ENCODE data around the gene CBARP. TPM values are rescaled to one million over a fixed set of nuclear protein-coding genes. Genes with fewer than 3 reads are reported as not detected.

The CBARP gene
- total and polyA plus RNA-seq, 2 of the 4 experiments (the other 2 are of a cell fraction), result 0.18 to 3.9 TPM

DNA sequence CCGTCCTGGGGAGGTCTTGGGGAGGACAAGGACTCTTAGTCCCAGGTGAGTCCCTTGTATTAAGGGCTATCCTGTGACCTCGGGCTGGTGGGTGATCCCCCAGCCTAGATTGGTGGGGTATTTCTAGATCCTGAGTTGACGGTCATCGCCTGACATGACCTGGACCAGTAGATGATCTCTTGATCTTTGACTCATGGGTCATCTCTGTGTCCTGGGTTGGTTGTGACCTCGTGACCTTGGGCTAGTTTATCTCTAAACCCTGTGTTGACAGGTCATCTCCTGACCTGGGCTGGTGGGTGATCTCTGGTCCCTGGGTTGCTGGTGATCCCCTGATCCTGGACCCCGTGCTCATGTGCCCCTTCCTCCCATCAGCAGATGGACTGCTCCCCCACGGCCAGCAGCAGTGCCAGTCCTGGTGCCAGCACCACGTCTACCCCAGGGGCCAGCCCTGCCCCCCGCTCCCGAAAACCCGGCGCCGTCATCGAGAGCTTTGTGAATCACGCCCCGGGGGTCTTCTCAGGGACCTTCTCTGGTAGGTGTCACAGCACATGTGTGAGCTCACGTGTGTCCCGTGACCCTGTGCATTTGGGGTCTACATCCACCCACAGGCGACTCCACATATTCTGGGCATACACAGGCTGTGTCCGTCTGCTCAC, 16.9 kb upstream of the CBARP start:
- dilution Hi-C loops (cut with HindIII; ENCODE audit: low sequenced_read_pairs, unreplicated experiment) (no loop called here), in situ Hi-C loops (cut with MboI; ENCODE audit: low sequenced_read_pairs) (no loop called here), intact Hi-C loops (cut with micrococcal nuclease) (no loop called here)
- peak overlapping the region; percentile 11; the same call in 1 of the 3 replicates for H2BK15ac ChIP-seq (ENCODE audit: low read depth, low read length)
- peak overlapping the region; percentile 84 for H3K4ac ChIP-seq (ENCODE audit: low read depth, low read length)
- H2AFZ ChIP-seq (replicated peaks; ENCODE audit: low read length, poor library complexity), result peak overlapping the region; percentile 46
- peak overlapping the region; percentile 52; the same call in 1 of the 2 replicates for H3K4me2 ChIP-seq (ENCODE audit: low read depth, low read length)
- peaks cover 0 to 46% of the 10 kb centered on the region in 2 experiments; a peak in 2 of 4 replicates for H3K79me1 ChIP-seq (ENCODE audit: low read depth in 1 of 2, low read length in 2 of 2)
- peaks cover 35% of the 10 kb centered on the region for H3K4me1 ChIP-seq (ENCODE audit: control insufficient read depth, insufficient read depth, low read length)
- ChIA-PET POLR2A (ENCODE audit: unreplicated experiment) (interaction anchor here (1.6 kb wide), 1 partner anchor 12 kb away, joined by 24 read pairs; no protein-coding TSS in a partner anchor), CTCF (interaction anchor here (1.6 to 2.0 kb wide), 2 partner anchors 10 to 12 kb away, joined by 5 to 7 read pairs; no protein-coding TSS in a partner anchor)
- H3K36me3 ChIP-seq (ENCODE audit: control insufficient read depth, insufficient read depth, low read length), result peaks cover 73% of the 10 kb centered on the region
- peak overlapping the region; percentile 99 for H2BK5ac ChIP-seq (ENCODE audit: low read depth, low read length, poor library complexity, severe bottlenecking)
- peak overlapping the region; percentile 47 for H2AK5ac ChIP-seq (ENCODE audit: low read depth, low read length)
- H4K5ac ChIP-seq (ENCODE audit: low read depth, low read length), result peak overlapping the region; percentile 27
- peak overlapping the region; percentile 82 for H4K91ac ChIP-seq (ENCODE audit: insufficient read depth, low read depth, low read length)
- H2AK9ac ChIP-seq (replicated peaks; ENCODE audit: low read depth, low read length, poor library complexity), result peak overlapping the region; percentile 99
- peak overlapping the region; percentile 64 for H2BK120ac ChIP-seq (ENCODE audit: low read depth, low read length)
- peaks cover 94% of the 10 kb centered on the region for H4K20me1 ChIP-seq (ENCODE audit: insufficient read depth, low read length)
- ATAC-seq (ENCODE audit: low read depth) (no peak), DNase-seq (no peak)
- peak overlapping the region; percentile 39; the same call in 1 of the 2 replicates for H3K56ac ChIP-seq (ENCODE audit: extremely low read depth, insufficient read depth, low read length)
- H3K9ac ChIP-seq (ENCODE audit: low read depth, low read length), result peak overlapping the region; percentile 38; the same call in 1 of the 2 replicates
- peak overlapping the region; percentile 65; the same call in 1 of the 2 replicates for H3K18ac ChIP-seq (ENCODE audit: low read depth, low read length)
- peak overlapping the region; percentile 85; the same call in 1 of the 2 replicates for H3K14ac ChIP-seq (replicated peaks; ENCODE audit: low read depth, low read length)
- peak overlapping the region; percentile 63 to 72; a peak in 3 of 4 replicates for H4K8ac ChIP-seq (ENCODE audit: low read depth in 2 of 2, low read length in 2 of 2)
- no peaks in the 10 kb centered on the region for H3K27me3 ChIP-seq (ENCODE audit: control insufficient read depth, insufficient read depth, low read length)
- H3K9me3 ChIP-seq (ENCODE audit: control insufficient read depth, insufficient read depth, low read length), result no peaks in the 10 kb centered on the region
- H3K4me3 ChIP-seq (ENCODE audit: insufficient read depth, low read depth, low read length), result no peak overlapping the region
- no TSS peak for BruUV-seq (replicated peaks)
- peak overlapping the region; percentile 66 for H3K23ac ChIP-seq (ENCODE audit: low read depth, low read length)
- 0 out of 2 replicates have a peak overlapping the region, but pooled peaks have one; percentile 20 for H2BK20ac ChIP-seq (ENCODE audit: low read depth, low read length)
- WGBS, 2 experiments (ENCODE audit: extremely low coverage in 2 of 2, insufficient read length in 1 of 2), result 90% methylated on average over 20 of the region's 20 CpGs; no CpG with 5 or more reads in 1 of the 2 experiments
- H3K27ac ChIP-seq (ENCODE audit: insufficient read depth, low read length), result peak overlapping the region; percentile 99
- H3K9me1 ChIP-seq (ENCODE audit: insufficient read depth, low read length), result no peaks in the 10 kb centered on the region
- no peak for TF ChIP-seq MAFK (IDR thresholded peaks at IDR 0.05; ENCODE audit: low read depth, low read length)
- TF ChIP-seq RAD21 (IDR thresholded peaks at IDR 0.05; ENCODE audit: low read length), result no peak
- TF ChIP-seq RCOR1 (IDR thresholded peaks at IDR 0.05; ENCODE audit: insufficient replicate concordance, low read length), result no peak
- TF ChIP-seq MXI1 (IDR thresholded peaks at IDR 0.05; ENCODE audit: borderline replicate concordance, low read depth, low read length), result no peak
- TF ChIP-seq POLR2A (IDR thresholded peaks at IDR 0.05; ENCODE audit: low read depth, low read length), result no peak
- no peak for TF ChIP-seq CHD1 (IDR thresholded peaks at IDR 0.05; ENCODE audit: low read depth, low read length)
- no peak for TF ChIP-seq BHLHE40 (IDR thresholded peaks at IDR 0.05; ENCODE audit: low read depth, low read length)
- no peak for TF ChIP-seq SMC3 (IDR thresholded peaks at IDR 0.05; ENCODE audit: low read depth, low read length)
- no peak for TF ChIP-seq MAZ (IDR thresholded peaks at IDR 0.05; ENCODE audit: borderline replicate concordance, low read depth, low read length)
- TF ChIP-seq, protein P1, sequence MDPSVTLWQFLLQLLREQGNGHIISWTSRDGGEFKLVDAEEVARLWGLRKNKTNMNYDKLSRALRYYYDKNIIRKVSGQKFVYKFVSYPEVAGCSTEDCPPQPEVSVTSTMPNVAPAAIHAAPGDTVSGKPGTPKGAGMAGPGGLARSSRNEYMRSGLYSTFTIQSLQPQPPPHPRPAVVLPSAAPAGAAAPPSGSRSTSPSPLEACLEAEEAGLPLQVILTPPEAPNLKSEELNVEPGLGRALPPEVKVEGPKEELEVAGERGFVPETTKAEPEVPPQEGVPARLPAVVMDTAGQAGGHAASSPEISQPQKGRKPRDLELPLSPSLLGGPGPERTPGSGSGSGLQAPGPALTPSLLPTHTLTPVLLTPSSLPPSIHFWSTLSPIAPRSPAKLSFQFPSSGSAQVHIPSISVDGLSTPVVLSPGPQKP (IDR thresholded peaks at IDR 0.05; ENCODE audit: borderline replicate concordance, low read depth, low read length), result no peak
- TF ChIP-seq, protein P2, sequence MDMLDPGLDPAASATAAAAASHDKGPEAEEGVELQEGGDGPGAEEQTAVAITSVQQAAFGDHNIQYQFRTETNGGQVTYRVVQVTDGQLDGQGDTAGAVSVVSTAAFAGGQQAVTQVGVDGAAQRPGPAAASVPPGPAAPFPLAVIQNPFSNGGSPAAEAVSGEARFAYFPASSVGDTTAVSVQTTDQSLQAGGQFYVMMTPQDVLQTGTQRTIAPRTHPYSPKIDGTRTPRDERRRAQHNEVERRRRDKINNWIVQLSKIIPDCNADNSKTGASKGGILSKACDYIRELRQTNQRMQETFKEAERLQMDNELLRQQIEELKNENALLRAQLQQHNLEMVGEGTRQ (IDR thresholded peaks at IDR 0.05; ENCODE audit: low read depth, low read length), result no peak
- TF ChIP-seq FOS (IDR thresholded peaks at IDR 0.05; ENCODE audit: low read depth, low read length), result no peak
- TF ChIP-seq RFX5 (IDR thresholded peaks at IDR 0.05; ENCODE audit: low read depth, low read length), result no peak
- TF ChIP-seq, protein P3, sequence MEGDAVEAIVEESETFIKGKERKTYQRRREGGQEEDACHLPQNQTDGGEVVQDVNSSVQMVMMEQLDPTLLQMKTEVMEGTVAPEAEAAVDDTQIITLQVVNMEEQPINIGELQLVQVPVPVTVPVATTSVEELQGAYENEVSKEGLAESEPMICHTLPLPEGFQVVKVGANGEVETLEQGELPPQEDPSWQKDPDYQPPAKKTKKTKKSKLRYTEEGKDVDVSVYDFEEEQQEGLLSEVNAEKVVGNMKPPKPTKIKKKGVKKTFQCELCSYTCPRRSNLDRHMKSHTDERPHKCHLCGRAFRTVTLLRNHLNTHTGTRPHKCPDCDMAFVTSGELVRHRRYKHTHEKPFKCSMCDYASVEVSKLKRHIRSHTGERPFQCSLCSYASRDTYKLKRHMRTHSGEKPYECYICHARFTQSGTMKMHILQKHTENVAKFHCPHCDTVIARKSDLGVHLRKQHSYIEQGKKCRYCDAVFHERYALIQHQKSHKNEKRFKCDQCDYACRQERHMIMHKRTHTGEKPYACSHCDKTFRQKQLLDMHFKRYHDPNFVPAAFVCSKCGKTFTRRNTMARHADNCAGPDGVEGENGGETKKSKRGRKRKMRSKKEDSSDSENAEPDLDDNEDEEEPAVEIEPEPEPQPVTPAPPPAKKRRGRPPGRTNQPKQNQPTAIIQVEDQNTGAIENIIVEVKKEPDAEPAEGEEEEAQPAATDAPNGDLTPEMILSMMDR (conservative IDR thresholded peaks at IDR 0.05; ENCODE audit: low read depth, low read length), result no peak
